ENCODE results near the gene DGLUCY.

GRCh38 chr14:91100102-91100501 lies 13.8 kb upstream of the DGLUCY start:
- no peak for TF ChIP-seq CTCF (IDR thresholded peaks at IDR 0.05; ENCODE audit: low read depth, low read length, poor library complexity, severe bottlenecking)
- TF ChIP-seq EZH2phosphoT487 (IDR thresholded peaks at IDR 0.05; ENCODE audit: borderline replicate concordance, low read length), result no peak
